ENCODE results near the gene THOC6. TPM values are rescaled to one million over a fixed set of nuclear protein-coding genes. Genes with fewer than 3 reads are reported as not detected.
"Not testable (repeated sequence)": the region's sequence is repeated elsewhere in the genome, so short reads cannot be mapped to it uniquely, and the experiment has no call there.

Gene THOC6
- total RNA-seq, 1 donor from 2014 or later: 23.7 TPM

DNA sequence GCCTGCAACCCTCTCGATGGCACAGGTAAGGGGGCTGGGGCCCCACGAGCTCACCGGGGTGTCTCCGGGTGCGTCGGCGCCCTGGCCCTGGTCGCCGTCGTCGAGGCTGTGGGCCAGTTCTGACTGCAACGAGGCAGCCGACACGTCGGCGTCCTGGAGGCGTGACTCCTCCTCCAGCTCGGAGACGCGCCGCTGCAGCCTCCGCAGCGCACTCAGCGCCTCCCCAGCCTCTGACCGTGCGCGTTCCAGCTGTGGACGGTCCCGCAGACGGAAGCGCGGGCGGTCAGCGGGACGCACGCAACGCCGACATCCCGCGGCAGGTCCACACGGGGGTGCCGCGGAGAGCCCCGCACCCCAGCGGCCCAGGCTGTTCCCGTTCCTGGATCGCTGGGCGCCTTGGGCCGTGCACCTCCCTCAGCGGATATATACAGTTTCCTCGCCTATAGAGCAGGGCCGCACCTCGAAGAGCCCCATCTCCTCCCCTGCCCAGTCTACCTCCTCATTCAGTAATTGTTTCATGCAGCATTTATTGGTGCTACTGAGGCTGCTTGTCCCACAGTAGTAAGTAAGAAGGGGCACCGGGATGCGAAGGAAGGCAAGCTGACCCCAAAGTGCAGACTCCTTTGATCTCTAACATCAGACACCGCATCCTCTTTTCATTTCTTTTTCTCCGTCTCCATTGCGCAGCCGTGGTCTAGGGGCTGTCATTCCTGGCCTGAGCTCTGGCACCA lies 5.8 kb downstream of the THOC6 start:
- no peak for DNase-seq (ENCODE audit: low read depth)

DNA sequence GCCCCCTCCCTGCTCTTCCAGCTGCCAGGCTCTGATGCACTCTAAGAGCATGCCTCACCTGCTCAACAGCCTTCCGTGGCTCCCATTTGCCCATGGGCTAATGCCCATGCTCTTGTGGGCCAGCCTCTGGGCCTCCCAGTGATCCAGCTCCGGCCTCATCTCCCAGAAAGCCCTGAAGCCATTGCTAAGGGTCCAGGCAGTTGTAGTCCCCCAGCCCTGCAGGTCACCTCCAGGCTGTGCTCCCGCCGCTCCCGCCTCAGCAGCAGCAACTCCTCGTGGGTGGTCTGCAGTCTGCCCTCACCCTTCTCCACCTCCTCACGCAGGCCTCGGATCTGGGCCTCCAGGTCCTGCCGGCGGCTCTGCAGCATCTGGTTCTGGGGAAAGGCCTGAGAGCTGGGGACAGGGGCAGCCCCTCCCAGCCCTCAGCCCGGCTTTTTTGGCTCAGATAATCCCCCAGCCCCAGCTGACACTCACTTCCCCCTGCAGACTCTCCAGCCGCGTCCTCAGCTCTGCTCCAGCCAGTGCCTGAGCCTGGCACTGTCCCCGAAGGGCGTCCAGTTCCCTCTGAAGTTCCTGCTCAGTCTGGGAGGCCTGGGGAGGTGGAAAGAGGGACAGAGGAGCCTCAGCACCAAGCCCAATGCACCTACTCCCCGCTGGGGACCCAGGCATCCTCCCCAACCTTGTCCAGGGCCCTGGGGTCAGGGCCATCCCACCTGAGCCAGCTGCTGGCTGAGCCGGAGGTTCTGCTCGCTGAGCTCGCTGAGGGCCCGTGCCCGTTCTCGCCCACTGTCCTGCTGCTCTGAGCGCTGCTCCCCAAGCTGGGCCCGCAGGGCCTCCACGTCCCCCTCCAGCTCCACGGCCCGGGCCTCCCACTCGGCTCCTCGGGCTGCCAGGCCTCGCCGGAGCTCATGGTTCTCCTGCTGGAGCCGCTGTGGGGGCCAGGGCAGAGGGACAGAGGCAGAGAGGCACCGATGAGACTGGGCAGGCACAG lies 6.7 kb downstream of the THOC6 start:
- no peak for DNase-seq (ENCODE audit: low read depth)

DNA sequence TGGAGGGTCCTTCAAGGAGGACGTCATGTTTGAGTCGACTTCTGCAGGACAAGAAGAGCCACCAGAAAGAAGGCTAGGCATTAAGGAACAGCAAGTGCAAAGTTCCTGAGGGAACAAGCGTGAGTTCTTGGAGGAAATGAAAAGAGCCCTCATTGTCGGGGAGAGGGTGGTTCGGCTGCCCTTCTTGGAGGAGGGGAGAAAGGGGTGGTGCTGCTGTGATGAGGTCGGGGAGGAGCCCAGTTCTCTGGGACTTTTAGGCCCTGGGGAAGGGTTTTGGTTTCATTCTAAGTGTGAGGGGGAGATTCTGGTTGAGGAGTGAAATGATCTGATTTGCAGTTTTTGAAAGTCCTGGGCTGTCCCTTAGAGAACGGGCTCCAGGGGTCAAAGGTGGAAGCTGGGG lies 8.8 kb downstream of the THOC6 start:
- no peak for DNase-seq (ENCODE audit: low read depth)

DNA sequence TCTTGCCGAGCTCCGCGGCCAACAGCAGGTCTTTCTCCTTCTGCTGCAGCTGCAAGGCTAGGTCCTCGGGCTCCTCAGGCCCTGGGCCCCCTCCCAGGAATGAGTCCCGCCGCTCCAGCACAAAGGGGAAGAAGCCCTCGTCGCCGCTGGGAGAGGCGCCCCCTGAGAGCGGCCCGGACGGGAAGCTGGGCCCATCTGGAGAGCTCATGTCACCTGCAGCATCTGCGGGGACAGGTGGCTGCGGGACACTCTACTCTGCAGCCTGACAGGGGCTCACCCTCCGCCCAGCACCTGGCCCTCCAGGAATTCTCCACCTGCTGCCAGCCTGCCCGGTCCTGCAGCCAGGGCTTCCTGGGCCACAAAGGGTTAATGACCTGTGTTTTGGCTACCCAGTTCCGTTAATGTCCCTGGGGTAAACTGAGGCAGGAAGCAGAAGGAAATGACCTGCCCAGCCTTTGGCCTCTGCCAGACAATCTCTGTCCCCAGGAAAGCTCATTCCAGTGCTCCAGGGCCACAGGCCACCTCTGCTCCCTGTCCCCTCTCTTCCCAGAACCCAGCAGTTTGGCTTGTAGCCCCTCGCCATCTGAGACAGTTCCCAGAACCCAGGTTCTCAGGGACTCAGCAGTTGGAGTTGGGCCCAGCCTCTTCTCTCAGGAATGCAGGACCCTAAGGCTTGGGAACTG lies 11.6 kb downstream of the THOC6 start:
- no peak for DNase-seq (ENCODE audit: low read depth)

DNA sequence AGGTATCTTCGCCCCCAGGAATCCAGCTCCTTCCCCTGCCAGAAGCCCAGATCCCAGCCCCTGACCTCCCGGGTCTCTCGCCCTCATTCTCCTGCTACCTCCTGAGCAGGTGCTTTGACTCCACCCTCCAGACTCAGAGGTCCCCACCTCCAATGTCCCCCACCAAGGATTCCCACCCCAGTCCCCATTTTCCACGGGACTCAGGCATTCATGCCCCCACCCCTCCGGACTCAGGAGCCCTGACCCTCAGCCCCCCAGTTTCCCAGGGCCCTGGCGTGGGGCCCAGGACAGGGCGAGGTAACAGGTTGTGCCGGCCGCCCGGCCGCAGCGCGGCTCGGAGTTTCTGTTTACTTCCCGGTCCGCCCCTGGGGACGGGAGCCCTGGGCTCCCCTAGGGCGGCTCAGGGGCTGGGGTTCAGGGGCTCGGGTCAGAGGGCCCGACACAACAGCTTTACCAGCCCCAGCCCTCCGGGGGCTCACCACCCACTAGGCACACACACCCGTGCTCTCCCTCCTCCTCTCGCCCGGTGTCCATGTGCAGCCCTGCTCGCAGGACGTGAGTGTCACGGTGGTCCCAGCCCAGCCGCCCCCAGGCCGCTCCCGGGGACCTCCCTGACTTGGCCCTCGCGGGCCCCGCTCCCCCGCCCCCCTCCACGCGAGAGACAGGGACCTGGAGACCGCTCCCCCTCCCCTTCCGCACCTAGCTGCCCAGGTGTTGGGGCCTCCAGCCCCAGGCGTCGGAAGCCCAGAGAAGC lies 12.3 kb downstream of the THOC6 start:
- DNase-seq (ENCODE audit: low read depth): no peak

DNA sequence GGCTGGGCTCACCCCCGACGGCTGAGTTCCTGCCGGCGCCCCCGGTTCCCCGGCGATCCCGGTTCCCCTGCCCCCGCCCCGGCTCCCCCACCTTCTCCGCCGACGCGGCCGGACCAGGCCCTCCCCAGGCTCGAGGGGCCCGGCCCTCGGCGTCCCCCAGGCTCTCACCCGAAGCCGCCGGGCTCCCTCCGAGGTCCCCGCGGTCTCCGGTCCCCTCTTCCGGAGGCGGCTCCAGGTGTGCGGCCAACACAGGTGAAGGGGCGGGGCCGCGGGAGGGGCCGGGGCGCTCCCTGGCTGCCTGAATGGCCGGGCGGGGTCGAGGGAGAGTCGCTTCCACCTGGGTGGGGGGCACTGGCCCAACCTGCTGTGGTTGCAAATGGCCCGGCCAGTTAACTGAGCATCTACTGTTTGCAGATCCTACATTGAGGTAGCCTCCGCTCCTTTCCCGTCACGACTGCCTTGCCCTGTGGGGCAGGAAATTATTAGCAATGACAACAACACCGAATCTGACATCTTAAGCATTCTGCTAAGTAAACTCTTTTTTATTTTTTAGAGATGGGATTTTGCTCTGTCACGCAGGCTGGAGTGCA lies 13.0 kb downstream of the THOC6 start, which contains the start of gene BICDL2:
Gene BICDL2 (minus strand): TSS at position 219 of the 590 bp plus-strand sequence. CDS start 1,448 bp downstream, outside the sequence.
- no peak for DNase-seq (ENCODE audit: low read depth)

DNA sequence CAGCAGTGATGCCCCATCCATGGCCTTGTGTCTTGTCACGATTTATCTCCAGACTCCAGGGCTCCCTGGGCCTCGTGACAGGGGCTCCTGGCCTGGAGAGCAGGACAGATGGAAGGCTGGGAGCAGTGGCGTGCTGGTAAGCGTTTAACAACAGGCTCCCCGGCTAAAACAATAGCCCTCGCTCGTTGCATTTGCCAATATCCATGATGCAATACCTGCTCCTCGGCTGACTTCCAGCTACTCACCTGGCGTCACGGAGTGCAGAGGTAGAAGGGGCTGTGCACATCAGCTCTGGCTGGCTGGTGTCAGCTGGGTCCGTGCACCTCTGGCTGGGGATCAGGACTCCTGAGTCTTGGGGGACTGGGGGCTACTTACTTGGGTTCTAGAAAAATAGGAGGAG lies 14.4 kb downstream of the THOC6 start:
- no peak for DNase-seq (ENCODE audit: low read depth)

DNA sequence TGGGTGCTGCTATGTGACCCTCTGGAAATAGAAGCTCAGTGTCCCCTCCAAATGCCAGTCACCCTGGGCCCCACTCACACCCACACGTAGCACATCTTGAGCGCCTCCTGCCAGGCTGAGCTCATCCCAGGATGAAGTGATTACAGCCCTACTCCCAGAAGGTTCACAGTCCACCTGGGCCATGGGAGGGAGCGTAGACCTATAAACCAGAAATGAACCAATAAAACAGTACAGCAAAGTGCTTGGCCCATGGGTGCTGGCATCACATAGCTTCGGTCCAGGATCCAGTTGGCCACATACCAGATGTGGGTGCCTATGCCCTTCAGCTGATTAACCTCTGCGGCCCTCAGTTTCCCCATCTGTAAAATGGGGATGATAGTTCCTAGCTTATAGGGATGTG lies 15.1 kb downstream of the THOC6 start:
- DNase-seq (ENCODE audit: low read depth): no peak

DNA sequence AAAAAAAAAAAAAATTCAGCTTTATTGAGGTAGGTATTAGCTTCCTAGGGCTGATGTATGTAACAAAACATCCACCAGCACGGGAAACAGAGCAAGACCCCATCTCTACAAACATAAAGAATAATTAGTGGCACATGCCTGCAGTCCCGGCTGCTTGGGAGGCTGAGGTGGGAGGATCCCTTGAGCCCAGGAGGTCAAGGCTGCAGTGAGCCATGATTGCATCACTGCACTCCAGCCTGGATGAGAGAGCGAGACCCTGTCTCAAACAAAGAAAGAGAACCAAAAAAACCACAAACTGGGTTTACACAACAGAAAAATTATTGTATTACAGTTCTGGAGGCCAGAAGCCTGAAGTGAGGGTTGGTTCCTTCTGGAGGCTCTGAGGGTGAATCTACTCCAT lies 18.5 kb downstream of the THOC6 start:
- no peak for DNase-seq (ENCODE audit: low read depth)

DNA sequence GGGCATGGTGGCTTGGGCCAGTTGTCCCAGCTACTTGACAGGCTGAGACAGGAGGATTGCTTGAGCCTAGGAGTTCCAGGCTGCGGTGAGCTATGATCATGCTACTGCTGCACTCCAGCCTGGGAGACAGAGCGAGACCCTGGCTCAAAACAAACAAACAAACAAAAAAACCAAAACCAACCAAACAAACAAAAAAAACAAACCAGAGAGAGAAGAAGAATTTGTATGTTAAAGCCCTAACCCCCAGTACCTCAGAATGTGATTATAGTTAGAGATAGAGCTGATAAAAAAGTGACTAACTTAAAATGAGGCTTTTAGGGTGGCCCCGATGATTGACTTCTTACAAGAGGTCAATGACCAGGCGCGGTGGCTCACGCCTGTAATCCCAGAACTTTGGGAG lies 20.9 kb downstream of the THOC6 start:
- DNase-seq (ENCODE audit: low read depth): no peak

DNA sequence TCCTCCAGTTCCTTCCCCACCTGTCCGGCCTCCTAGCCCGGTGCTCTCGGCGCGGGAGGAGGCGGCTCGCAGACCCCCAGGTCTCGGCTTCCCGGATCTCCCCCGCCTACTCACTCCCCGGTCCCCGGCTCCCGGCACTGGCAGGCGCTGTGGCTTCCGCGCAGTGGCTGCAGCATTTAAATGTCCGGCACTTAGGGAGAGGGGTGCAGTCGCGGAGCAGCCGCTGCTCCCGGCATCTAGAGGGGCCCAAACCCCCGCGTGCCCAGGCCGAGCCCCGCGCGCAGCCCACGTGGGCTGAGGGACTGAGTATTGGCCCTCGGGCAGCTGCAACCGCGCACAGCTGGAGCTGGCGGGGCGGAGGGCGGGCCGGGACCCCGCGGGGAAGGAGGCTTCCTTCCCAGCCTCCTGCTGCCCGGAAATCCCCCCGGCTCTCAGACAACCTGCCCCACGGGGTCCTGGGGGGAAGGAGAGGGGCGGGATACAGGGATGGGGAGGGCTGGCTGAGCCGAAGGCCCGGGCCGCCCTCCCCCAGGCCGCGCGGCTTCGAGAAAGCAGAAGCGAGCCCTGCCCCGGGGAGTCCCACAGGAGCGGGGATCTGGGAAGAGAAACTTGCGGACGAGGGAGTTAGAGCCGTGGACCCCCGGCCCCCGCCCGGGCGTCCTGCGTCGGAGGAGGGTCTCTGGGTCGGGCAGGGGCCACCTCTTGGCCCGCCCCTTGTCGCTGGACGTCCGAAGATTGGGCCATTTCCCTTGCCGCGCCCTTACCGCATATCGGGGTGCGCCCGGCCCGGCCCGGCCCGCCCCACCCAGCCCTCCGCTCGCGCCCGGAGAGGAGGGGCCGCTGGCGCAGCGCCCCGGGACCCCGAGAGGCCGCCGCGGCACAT lies 22.2 kb downstream of the THOC6 start, which contains the start of gene MMP25:
Gene MMP25 (plus strand): TSS at position 804 of the 883 bp plus-strand sequence. CDS start 357 bp downstream, outside the sequence.
- no peak for DNase-seq (ENCODE audit: low read depth)

DNA sequence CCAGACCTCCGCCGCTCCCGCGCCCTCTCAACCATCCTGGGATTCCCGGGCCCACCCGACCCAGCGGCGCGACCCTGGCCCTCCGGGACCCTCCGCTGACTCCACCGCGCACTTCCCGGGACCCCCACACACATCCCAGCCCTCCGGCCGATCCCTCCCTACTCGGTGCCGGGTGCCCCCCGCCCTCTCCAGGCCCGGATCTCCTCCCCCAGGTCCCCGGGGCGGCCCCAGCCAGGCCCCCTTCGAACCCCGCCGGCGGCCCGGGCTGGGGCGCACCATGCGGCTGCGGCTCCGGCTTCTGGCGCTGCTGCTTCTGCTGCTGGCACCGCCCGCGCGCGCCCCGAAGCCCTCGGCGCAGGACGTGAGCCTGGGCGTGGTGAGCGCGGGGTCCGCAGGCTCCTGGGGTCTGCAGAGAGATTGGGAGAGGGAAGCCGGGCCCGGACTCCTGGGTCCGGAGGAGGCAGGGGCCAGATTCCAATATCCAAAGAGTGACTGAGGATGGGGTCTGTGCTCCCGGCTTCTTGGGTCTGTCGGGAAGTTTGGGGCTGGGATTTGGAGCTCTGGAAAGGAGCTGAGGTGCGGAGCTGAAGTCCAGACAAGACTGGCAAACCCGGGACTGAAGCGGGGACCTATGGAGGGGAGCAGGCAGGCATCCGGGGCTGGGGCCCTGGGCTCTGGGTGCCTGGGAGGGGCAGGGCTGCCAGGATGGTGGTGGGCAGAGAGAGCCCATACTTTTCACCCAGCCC lies 23.0 kb downstream of the THOC6 start:
- no peak for DNase-seq (ENCODE audit: low read depth)

DNA sequence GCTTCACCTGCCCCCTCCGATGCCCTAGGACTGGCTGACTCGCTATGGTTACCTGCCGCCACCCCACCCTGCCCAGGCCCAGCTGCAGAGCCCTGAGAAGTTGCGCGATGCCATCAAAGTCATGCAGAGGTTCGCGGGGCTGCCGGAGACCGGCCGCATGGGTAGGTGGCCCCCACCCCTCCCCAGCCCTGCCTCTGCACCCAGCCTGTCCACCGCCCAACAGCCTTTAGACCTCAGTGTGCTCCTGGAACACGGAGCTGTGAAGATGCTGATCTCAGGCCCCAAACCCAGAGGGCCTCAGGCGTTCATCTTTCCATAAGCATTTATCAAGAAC lies 23.5 kb downstream of the THOC6 start:
- no peak for DNase-seq (ENCODE audit: low read depth)

DNA sequence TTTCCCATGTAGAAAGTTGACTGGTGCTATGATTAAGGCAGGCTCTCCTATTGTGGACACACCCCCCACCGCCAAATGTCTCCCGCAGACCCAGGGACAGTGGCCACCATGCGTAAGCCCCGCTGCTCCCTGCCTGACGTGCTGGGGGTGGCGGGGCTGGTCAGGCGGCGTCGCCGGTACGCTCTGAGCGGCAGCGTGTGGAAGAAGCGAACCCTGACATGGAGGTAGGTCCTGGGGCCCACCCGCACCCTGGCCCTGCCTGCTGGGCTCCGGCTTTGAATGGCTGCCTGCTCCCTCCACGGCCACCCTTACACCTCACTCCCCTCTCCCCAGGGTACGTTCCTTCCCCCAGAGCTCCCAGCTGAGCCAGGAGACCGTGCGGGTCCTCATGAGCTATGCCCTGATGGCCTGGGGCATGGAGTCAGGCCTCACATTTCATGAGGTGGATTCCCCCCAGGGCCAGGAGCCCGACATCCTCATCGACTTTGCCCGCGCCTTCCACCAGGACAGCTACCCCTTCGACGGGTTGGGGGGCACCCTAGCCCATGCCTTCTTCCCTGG lies 26.2 kb downstream of the THOC6 start:
- DNase-seq (ENCODE audit: low read depth): no peak

DNA sequence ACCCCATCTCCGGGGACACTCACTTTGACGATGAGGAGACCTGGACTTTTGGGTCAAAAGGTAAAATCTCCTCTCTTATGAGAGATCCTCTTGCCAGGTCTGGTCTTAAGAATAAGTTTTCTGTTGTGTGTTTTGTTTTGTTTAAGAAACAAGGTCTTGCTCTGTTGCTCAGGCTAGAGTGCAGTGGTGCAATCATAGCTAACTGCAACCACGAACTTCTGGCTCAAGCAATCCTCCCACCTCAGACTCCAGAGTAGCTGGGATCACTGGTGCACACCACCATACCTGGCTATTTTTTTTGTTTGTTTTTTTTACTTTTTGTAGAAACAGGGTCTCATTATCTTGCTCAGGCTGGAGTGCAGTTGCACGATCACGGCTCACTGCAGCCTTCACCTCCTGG lies 26.7 kb downstream of the THOC6 start:
- no peak for DNase-seq (ENCODE audit: low read depth)

DNA sequence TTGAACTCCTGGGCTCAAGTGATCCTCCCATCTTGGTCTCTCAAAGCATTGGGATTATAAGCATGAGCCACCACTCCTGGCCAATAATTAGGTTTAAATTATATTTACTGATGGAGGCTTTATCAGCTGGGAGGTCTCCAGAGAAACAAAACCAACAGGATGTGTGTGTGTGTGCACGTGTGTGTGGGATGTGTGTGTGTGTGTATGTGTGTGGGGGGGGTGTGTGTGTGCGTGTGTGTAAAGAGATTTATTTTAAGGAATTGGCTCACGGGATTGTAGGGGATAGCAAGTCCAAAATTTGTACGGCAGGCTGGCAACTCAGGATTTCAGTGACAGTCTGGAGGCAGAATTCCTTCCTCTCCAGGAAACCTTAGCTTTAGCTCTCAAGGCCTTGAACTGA lies 27.2 kb downstream of the THOC6 start:
- DNase-seq (ENCODE audit: low read depth): no peak

DNA sequence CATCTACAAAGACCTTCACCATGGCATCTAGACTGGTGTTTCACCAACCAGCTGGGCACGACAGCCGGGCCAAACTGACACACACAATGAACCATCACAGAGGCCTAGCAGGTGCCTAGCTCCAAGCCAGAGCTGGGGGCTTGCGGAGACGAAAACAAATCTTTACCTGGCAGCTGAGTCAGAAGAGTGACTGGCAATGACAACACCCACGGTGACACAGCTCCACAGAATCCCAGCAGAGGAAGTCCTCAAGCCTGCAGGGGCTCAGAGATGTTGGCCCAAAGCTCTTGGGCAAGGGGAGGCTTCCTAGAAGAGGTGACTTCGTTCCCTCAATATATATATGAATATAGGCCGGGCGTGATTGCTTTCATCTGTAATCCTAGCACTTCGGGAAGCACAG lies 27.7 kb downstream of the THOC6 start:
- DNase-seq (ENCODE audit: low read depth): no peak

DNA sequence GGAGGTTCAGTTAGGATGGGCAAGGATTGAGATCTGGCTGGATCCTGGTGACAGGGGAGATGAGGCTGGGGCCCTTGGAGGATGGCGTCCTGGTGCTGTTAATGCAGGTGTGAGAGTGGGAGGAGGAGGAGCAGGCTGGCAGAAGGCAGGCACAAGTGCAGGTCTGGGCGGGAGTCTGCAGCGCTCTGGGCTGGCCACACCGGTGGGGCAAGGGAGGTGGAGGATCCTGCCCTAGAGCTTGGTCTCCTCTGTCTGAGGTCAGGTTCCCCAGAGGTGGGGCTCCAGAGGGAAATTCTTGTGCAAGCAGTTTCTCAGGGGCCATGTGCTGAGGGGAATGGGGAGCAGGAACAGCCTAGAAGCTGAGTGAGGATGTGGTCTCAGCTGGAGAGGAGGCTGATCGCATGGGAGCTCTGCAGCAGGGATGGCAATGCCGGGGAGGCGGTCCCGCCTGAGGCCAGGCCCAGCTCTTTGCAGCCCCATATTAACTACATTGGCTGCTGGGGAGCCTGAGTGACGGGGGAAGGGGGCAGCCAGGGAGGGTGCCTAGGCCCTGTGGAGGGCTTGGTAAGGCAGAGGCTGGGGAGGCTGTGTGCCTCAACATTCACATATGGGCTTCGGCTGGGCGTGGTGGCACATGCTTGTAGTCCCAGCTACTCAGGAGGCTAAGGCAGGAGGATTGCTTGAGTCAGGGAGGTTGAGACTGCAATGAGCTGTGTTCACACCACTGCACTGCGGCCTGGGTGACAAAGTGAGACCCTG lies 28.9 kb downstream of the THOC6 start:
- not testable (repeated sequence) for DNase-seq (ENCODE audit: low read depth)

Measured in myocyte (in vitro differentiated cells).